Gastrocnemius medialis (tissue), 4 donors: ENCODE results near the gene GRK7. TPM values are rescaled to one million over a fixed set of nuclear protein-coding genes. Genes with fewer than 3 reads are reported as not detected.

Experiments
- ATAC-seq, 2 donors: fragments of 150-250 bp; one replicate each; pipeline ENCODE4 v1.9.1; 2016
- DNase-seq, 2 donors: peaks; one replicate each; pipeline ENCODE4 v3.0.0-alpha.2; 2019
- H3K27ac ChIP-seq, 4 donors: fragments of 200-600 bp; sonication (generic); 1 replicate in 1 of 4; 2 replicates in 3 of 4; pipeline ENCODE4 v1.5.1; 2016 to 2018; ENCODE audit warnings: mild to moderate bottlenecking in 2 of 4, moderate library complexity in 1 of 4
- H3K27me3 ChIP-seq, 3 donors: fragments of 200-600 bp; sonication (generic) in 2 of 3; 1 replicate in 1 of 3; 2 replicates in 2 of 3; pipeline versions ENCODE4 v1.5.1 to v1.6.0; 2016 to 2019; ENCODE audit warnings: mild to moderate bottlenecking in 1 of 3, moderate library complexity in 1 of 3
- H3K36me3 ChIP-seq, 2 donors: fragments of 200-600 bp; sonication (generic) in 1 of 2; one replicate each; pipeline ENCODE4 v1.5.1; 2017 to 2018
- H3K4me1 ChIP-seq, 2 donors: fragments of 200-600 bp; sonication (generic) in 1 of 2; one replicate each; pipeline ENCODE4 v1.5.1; 2016 to 2017; ENCODE audit warnings: mild to moderate bottlenecking in 2 of 2
- H3K4me3 ChIP-seq, 4 donors: fragments of 200-600 bp; sonication (generic) in 3 of 4; 1 replicate in 1 of 4; 2 replicates in 3 of 4; pipeline ENCODE4 v1.5.1; 2016 to 2019; ENCODE audit warnings: mild to moderate bottlenecking in 2 of 4
- H3K9me3 ChIP-seq, 3 donors: fragments of 200-600 bp; sonication (generic) in 2 of 3; 1 replicate in 1 of 3; 2 replicates in 2 of 3; pipeline ENCODE4 v1.5.1; 2016 to 2019
- POLR2A ChIP-seq, 2 donors: fragments of 450-650 bp; IDR thresholded peaks; one replicate each; pipeline ENCODE4 v1.6.1; 2017; ENCODE audit warnings: antibody characterized with exemption in 2 of 2, mild to moderate bottlenecking in 2 of 2, moderate library complexity in 2 of 2
- in situ Hi-C, 4 donors: fragments of 200-750 bp; cut with MboI; loops; one replicate each; pipeline versions ENCODE4 v1.15.0 to v1.8.0; 2017; ENCODE audit warnings: low sequenced_read_pairs in 4 of 4
- intact Hi-C: fragments of 100-400 bp; cut with DNase I; formaldehyde crosslinking; loops from one replicate; pipeline ENCODE4 v1.15.1; 2023; ENCODE audit warnings: low total_unique reads
- total RNA-seq, 4 donors: library from RNA; depleted of rRNA; stranded (reverse); fragments of >200 nt; gene quantifications; one replicate each; pipeline versions ENCODE4 v1.1.0 to v1.2.3, GENCODE V29; 2016
- TF ChIP-seq, protein P1 (sequence below), 5 experiments: fragments of 450-650 bp in 3 of 5; fragments of 200-600 bp in 2 of 5; sonication (generic) in 2 of 5; IDR thresholded peaks in 4 of 5; conservative IDR thresholded peaks in 1 of 5; 1 replicate in 4 of 5; 2 replicates in 1 of 5; pipeline ENCODE4 v1.5.1; 2016 to 2019; ENCODE audit warnings: antibody characterized with exemption in 5 of 5, mild to moderate bottlenecking in 3 of 5, moderate library complexity in 3 of 5

The GRK7 gene
- total RNA-seq, 4 donors from 2014 or later, result 0.16 to 0.85 (median 0.27) TPM; not detected in 1

DNA sequence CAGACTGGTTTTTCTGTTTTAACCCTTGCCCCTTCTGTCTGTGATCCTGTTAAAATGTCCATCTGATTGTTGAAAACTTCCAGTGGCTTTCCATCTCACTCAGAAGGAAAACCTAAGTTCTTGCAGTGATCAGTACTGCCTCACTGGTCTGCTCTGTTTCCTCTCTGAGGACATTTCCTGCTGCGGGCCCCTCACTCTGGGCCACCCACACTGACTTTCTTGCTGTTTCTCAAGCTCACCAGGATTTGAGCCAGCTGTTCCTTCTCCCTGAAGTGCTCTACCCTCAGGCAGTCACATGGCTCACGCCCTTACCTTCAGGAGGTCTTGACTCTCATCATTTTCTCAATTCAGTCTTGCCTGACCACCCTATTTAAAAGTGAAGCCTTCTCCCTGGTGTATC is 1.8 kb downstream of the GRK7 start:
- TF ChIP-seq POLR2A (IDR thresholded peaks at IDR 0.05), result no peak
- TF ChIP-seq, protein P1, sequence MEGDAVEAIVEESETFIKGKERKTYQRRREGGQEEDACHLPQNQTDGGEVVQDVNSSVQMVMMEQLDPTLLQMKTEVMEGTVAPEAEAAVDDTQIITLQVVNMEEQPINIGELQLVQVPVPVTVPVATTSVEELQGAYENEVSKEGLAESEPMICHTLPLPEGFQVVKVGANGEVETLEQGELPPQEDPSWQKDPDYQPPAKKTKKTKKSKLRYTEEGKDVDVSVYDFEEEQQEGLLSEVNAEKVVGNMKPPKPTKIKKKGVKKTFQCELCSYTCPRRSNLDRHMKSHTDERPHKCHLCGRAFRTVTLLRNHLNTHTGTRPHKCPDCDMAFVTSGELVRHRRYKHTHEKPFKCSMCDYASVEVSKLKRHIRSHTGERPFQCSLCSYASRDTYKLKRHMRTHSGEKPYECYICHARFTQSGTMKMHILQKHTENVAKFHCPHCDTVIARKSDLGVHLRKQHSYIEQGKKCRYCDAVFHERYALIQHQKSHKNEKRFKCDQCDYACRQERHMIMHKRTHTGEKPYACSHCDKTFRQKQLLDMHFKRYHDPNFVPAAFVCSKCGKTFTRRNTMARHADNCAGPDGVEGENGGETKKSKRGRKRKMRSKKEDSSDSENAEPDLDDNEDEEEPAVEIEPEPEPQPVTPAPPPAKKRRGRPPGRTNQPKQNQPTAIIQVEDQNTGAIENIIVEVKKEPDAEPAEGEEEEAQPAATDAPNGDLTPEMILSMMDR (IDR thresholded peaks at IDR 0.05 in 4 of 5, conservative IDR thresholded peaks at IDR 0.05 in 1 of 5), result no peak
- intact Hi-C loops, result no loop called here

GRCh38 chr3:141767066-141767465 is 3.9 kb downstream of the GRK7 start:
- ATAC-seq (no peak), DNase-seq (no peak)
- Histone ChIP-seq H3K4me3 (no peak overlapping the region), H3K27ac (no peak overlapping the region), H3K27me3 (no peaks in the 10 kb centered on the region), H3K9me3 (no peaks in the 10 kb centered on the region), H3K36me3 (no peaks in the 10 kb centered on the region), H3K4me1 (no peaks in the 10 kb centered on the region)
- intact Hi-C loops (no loop called here), in situ Hi-C loops (no loop called here)
- TF ChIP-seq POLR2A (IDR thresholded peaks at IDR 0.05), result no peak
- TF ChIP-seq, protein P1 (IDR thresholded peaks at IDR 0.05 in 4 of 5, conservative IDR thresholded peaks at IDR 0.05 in 1 of 5), result no peak

More for the DNA sequence above, 1.8 kb downstream of the GRK7 start:
- H3K36me3 ChIP-seq, result no peaks in the 10 kb centered on the region
- H3K9me3 ChIP-seq, result no peaks in the 10 kb centered on the region
- in situ Hi-C loops, result no loop called here
- H3K27ac ChIP-seq, result no peak overlapping the region
- H3K27me3 ChIP-seq, result no peaks in the 10 kb centered on the region
- no peak overlapping the region for H3K4me3 ChIP-seq
- DNase-seq (no peak), ATAC-seq (no peak)
- H3K4me1 ChIP-seq, result no peaks in the 10 kb centered on the region

DNA sequence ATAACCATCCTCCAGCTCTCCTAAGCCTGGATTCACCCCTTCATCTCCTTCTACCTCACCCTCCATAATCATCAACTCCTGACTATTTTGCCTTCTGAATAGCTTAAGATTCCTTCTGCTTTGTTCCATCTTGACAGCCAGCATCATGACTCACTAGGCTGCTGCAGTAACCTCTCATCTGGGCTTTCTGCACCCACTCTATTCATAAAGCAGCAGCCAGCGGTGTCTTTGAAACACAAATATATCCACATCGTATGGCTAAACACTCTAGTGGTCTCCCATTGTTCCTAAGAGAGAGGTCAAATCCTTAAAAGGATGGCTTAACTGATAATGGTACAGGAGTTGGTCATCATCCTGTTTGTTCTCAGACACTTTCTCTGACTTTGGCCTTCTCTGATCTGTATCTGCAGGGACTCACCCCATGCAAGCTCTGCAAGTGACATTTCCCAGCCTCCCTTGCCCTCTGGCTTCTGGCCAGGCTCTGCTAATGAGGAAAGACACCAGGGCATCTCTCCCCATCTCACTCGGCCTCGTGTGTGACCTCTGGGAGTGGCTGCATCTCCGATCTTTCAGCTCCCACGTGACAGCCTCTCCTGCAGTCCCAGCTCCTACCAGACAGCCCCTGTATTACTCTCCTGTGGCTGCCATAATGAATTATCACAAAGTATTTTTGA is 6.2 kb downstream of the GRK7 start:
- in situ Hi-C loops (no loop called here), intact Hi-C loops (no loop called here)
- Histone ChIP-seq H3K27me3 (no peaks in the 10 kb centered on the region), H3K36me3 (no peaks in the 10 kb centered on the region), H3K4me1 (no peaks in the 10 kb centered on the region), H3K27ac (no peak overlapping the region), H3K4me3 (no peak overlapping the region), H3K9me3 (no peaks in the 10 kb centered on the region)
- no peak for DNase-seq
- no peak for TF ChIP-seq POLR2A (IDR thresholded peaks at IDR 0.05)
- TF ChIP-seq, protein P1 (IDR thresholded peaks at IDR 0.05 in 4 of 5, conservative IDR thresholded peaks at IDR 0.05 in 1 of 5), result no peak
- no peak for ATAC-seq

DNA sequence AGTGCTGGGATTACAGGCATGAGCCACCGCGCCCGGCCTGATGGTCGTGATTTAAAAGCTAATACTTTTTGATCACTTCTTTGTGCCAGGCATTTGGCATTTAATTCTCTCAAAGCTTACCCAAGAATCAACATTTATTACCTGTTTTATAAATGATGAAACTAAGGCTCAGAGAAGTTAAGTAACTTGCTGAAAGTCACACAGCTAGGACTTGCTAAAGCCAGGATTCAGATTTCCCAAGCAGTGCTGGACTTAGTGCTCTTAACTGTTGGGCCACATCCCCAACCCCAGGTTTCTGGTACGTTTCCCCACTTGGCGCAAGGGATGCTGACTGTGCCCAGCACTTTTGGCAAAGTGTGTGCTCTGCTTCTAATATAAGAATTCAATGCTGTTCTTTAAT is 10.5 kb downstream of the GRK7 start:
- no peak for DNase-seq
- intact Hi-C loops (no loop called here), in situ Hi-C loops (no loop called here)
- Histone ChIP-seq H3K36me3 (no peaks in the 10 kb centered on the region), H3K4me1 (no peaks in the 10 kb centered on the region), H3K27me3 (no peaks in the 10 kb centered on the region), H3K9me3 (no peaks in the 10 kb centered on the region), H3K27ac (no peak overlapping the region), H3K4me3 (no peak overlapping the region)
- ATAC-seq, result no peak
- TF ChIP-seq, protein P1 (IDR thresholded peaks at IDR 0.05 in 4 of 5, conservative IDR thresholded peaks at IDR 0.05 in 1 of 5), result no peak
- no peak for TF ChIP-seq POLR2A (IDR thresholded peaks at IDR 0.05)

DNA sequence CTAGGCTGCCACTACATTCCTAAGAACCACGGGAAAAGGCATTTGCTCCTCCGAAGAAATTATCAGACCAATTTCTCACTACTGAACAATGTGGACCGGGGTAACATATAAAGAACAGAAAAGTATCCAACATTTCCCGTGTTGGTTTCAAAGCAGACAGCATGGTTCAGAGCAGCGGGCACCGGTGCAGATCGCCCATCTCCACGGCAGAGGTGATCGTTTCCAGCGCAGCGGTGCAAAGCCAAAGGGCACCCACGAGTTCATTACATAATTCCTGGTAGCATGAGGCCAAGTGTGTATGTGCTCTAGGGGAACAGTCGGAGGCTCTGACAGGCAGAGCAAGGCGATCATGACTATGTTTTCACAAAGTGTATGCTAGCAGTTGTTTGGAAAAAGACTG is 13.2 kb downstream of the GRK7 start:
- ATAC-seq (no peak), DNase-seq (no peak)
- H3K27ac ChIP-seq, result no peak overlapping the region
- H3K9me3 ChIP-seq, result no peaks in the 10 kb centered on the region
- no peak overlapping the region for H3K4me3 ChIP-seq
- H3K27me3 ChIP-seq, result no peaks in the 10 kb centered on the region
- in situ Hi-C loops (no loop called here), intact Hi-C loops (no loop called here)
- no peaks in the 10 kb centered on the region for H3K4me1 ChIP-seq
- no peak for TF ChIP-seq POLR2A (IDR thresholded peaks at IDR 0.05)
- TF ChIP-seq, protein P1 (IDR thresholded peaks at IDR 0.05 in 4 of 5, conservative IDR thresholded peaks at IDR 0.05 in 1 of 5), result no peak
- H3K36me3 ChIP-seq, result no peaks in the 10 kb centered on the region
